HL-60 (cell line): Measurements from ENCODE around the gene RALA.

Experiments used
- DNase-seq, 2 experiments: peaks; one replicate each; pipeline ENCODE4 v3.0.0-alpha.2; 2010 to 2020; ENCODE audit warnings: low read depth in 1 of 2, low spot score in 1 of 2
- H3K27ac ChIP-seq: fragments of 250-450 bp; sonication (Bioruptor Pico); replicated peaks from 2 replicates; pipeline ENCODE4 v1.5.1; 2020; ENCODE audit warnings: mild to moderate bottlenecking, moderate library complexity
- H3K27me3 ChIP-seq: fragments of 250-450 bp; sonication (Bioruptor Pico); 2 replicates; pipeline ENCODE4 v1.5.1; 2021; ENCODE audit warnings: mild to moderate bottlenecking, moderate library complexity; ENCODE audit not compliant: insufficient read depth, poor library complexity, severe bottlenecking
- H3K4me3 ChIP-seq: replicated peaks from 2 replicates; pipeline ENCODE4 v1.5.1; 2011; ENCODE audit warnings: mild to moderate bottlenecking, control low read depth, low read length; ENCODE audit not compliant: insufficient read depth
- GABPA ChIP-seq: IDR thresholded peaks from 2 replicates; pipeline ENCODE4 v1.6.1; 2012; ENCODE audit warnings: low read depth
- POLR2AphosphoS5 ChIP-seq: IDR thresholded peaks from 2 replicates; pipeline ENCODE4 v1.6.1; 2012; ENCODE audit warnings: low read depth
- SPI1 ChIP-seq: IDR thresholded peaks from 2 replicates; pipeline ENCODE4 v1.6.1; 2012; ENCODE audit warnings: low read depth, mild to moderate bottlenecking, borderline replicate concordance
- TF ChIP-seq, protein P1 (sequence below): IDR thresholded peaks from 2 replicates; pipeline ENCODE4 v1.6.1; 2012; ENCODE audit warnings: low read depth; ENCODE audit not compliant: insufficient replicate concordance
- TF ChIP-seq, protein P2 (sequence below): IDR thresholded peaks from one replicate; pipeline ENCODE4 v1.5.1; 2011; ENCODE audit warnings: low read length, control low read depth, inconsistent platforms; ENCODE audit not compliant: insufficient read depth

Gene RALA

DNA sequence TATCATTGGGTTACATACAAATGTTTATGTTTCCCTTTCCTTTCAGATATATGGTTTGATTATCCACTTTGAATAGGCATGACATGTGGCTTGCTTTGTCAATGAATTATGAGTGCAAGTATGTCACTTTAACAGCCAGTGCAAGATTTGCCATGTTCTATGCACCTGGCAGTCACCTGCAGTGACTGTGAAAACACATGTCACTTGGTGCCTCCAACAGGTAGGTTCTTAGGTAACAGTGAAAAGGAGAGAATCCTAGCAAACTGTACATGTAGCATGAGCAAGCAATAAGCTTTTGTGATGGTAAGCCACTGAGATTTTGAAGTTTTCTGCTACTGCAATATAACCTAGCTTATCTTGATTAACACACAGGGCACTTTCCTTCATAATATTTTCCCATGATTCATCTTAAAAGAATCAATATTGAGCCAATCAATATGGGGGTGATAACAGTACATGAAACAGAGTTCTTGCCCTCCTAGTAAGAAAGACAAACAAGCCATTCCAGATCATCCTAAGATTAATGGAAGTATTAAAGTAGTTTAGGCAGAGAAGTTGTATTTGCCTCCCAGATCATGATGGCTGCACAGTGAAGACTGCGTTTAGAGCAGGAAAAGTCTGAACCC lies 7.9 kb upstream of the RALA start:
- Histone ChIP-seq H3K4me3 (no peak overlapping the region), H3K27me3 (no peaks in the 10 kb centered on the region), H3K27ac (no peak overlapping the region)
- TF ChIP-seq POLR2AphosphoS5 (no peak), GABPA (no peak), SPI1 (no peak)
- TF ChIP-seq, protein P1, sequence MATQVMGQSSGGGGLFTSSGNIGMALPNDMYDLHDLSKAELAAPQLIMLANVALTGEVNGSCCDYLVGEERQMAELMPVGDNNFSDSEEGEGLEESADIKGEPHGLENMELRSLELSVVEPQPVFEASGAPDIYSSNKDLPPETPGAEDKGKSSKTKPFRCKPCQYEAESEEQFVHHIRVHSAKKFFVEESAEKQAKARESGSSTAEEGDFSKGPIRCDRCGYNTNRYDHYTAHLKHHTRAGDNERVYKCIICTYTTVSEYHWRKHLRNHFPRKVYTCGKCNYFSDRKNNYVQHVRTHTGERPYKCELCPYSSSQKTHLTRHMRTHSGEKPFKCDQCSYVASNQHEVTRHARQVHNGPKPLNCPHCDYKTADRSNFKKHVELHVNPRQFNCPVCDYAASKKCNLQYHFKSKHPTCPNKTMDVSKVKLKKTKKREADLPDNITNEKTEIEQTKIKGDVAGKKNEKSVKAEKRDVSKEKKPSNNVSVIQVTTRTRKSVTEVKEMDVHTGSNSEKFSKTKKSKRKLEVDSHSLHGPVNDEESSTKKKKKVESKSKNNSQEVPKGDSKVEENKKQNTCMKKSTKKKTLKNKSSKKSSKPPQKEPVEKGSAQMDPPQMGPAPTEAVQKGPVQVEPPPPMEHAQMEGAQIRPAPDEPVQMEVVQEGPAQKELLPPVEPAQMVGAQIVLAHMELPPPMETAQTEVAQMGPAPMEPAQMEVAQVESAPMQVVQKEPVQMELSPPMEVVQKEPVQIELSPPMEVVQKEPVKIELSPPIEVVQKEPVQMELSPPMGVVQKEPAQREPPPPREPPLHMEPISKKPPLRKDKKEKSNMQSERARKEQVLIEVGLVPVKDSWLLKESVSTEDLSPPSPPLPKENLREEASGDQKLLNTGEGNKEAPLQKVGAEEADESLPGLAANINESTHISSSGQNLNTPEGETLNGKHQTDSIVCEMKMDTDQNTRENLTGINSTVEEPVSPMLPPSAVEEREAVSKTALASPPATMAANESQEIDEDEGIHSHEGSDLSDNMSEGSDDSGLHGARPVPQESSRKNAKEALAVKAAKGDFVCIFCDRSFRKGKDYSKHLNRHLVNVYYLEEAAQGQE: no peak
- TF ChIP-seq, protein P2, sequence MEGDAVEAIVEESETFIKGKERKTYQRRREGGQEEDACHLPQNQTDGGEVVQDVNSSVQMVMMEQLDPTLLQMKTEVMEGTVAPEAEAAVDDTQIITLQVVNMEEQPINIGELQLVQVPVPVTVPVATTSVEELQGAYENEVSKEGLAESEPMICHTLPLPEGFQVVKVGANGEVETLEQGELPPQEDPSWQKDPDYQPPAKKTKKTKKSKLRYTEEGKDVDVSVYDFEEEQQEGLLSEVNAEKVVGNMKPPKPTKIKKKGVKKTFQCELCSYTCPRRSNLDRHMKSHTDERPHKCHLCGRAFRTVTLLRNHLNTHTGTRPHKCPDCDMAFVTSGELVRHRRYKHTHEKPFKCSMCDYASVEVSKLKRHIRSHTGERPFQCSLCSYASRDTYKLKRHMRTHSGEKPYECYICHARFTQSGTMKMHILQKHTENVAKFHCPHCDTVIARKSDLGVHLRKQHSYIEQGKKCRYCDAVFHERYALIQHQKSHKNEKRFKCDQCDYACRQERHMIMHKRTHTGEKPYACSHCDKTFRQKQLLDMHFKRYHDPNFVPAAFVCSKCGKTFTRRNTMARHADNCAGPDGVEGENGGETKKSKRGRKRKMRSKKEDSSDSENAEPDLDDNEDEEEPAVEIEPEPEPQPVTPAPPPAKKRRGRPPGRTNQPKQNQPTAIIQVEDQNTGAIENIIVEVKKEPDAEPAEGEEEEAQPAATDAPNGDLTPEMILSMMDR: no peak
- no peak for DNase-seq

DNA sequence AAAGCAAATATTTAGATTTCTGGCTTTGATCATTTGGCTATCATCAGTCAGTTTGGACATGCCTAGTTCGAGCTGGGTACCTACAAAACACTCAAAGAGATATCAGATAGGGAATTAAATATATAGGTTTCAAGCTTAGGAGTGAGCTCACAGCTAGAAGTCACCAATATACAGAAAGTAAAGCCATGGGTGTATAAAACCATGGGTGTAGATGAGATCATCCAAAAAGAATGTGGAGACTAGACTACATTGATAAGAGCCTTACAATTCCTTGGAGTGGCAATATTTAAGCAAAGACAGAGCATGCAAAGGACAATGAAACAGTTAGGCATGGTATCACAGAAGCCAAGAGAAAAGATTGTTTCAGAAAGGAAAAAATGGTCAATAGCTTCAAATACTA lies 7.2 kb upstream of the RALA start:
- Histone ChIP-seq H3K4me3 (no peak overlapping the region), H3K27me3 (no peaks in the 10 kb centered on the region), H3K27ac (no peak overlapping the region)
- TF ChIP-seq, protein P2: no peak
- TF ChIP-seq GABPA (no peak), POLR2AphosphoS5 (no peak), SPI1 (no peak)
- TF ChIP-seq, protein P1: no peak
- no peak for DNase-seq

DNA sequence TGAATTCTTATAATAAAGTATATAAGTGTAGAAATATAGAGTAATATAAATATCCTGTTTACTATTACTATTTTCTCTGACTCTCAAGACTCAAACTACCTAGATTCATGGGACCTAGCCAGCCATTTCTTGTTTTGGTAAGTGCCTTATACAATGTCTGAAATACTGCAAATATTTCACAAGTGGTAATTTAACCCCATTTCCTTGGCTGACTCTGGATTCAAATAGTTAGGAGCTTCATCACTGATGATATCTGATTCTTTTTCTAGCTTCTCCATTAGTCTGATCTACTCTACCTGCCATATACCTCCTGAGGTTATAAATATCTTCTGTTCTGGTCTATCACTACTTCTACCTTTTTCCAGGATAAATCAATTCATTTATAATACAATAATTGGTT lies 6.4 kb upstream of the RALA start:
- no peak overlapping the region for H3K27ac ChIP-seq
- no peaks in the 10 kb centered on the region for H3K27me3 ChIP-seq
- H3K4me3 ChIP-seq: no peak overlapping the region
- no peak for DNase-seq
- TF ChIP-seq, protein P1: no peak
- TF ChIP-seq GABPA (no peak), POLR2AphosphoS5 (no peak), SPI1 (no peak)
- TF ChIP-seq, protein P2: no peak
